HEK293 (cell line): ENCODE measurements around the gene MRPL28.
A peak's percentile ranks its signal among the peaks of the same experiment; 100 is the strongest.

ENCODE experiments used
- CTCF ChIA-PET: fragments of 350-600 bp; formaldehyde crosslinking; extraction: SDS; loops from one replicate; lab custom pipeline; 2021; ENCODE audit warnings: antibody characterized with exemption; lab: Yijun Ruan, JAX
- POLR2A ChIA-PET: fragments of 300-600 bp; formaldehyde crosslinking; extraction: SDS; loops from one replicate; lab custom pipeline; 2020; ENCODE audit warnings: antibody characterized with exemption, inconsistent platforms; lab: Yijun Ruan, JAX
- H3K27ac ChIP-seq: fragments of 200-500 bp; sonication (Bioruptor generic); 2 replicates; pipeline ENCODE4 v1.5.1; 2014; ENCODE audit warnings: low read depth, low read length, control low read depth, inconsistent platforms; ENCODE audit errors: extremely low read depth
- H3K36me3 ChIP-seq, 2 experiments: fragments of 200-500 bp in 1 of 2; sonication (Bioruptor generic) in 1 of 2; 1 replicate in 1 of 2; 2 replicates in 1 of 2; pipeline ENCODE4 v1.5.1; 2014 to 2017; ENCODE audit warnings: inconsistent platforms in 2 of 2, low read length in 2 of 2; ENCODE audit not compliant: control insufficient read depth in 2 of 2, insufficient read depth in 1 of 2
- H3K4me1 ChIP-seq: fragments of 200-500 bp; sonication (Bioruptor generic); 2 replicates; pipeline ENCODE4 v1.5.1; 2014; ENCODE audit warnings: mild to moderate bottlenecking, low read length, inconsistent platforms; ENCODE audit not compliant: control insufficient read depth, insufficient read depth
- H3K4me3 ChIP-seq: 2 replicates; pipeline ENCODE4 v1.5.1; 2011; ENCODE audit warnings: low read depth, mild to moderate bottlenecking, control low read depth, low read length, moderate library complexity
- H3K9me3 ChIP-seq: fragments of 200-500 bp; sonication (Bioruptor generic); 2 replicates; pipeline ENCODE4 v1.5.1; 2014; ENCODE audit warnings: low read depth, low read length, inconsistent platforms; ENCODE audit not compliant: control insufficient read depth, insufficient read depth
- GLIS1 ChIP-seq: fragments of 450-650 bp; formaldehyde crosslinking; IDR thresholded peaks from 2 replicates; pipeline ENCODE4 v1.5.1; 2016; ENCODE audit warnings: missing biosample characterization, missing genetic modification characterization
- IKZF3 ChIP-seq: fragments of 450-650 bp; IDR thresholded peaks from 2 replicates; pipeline ENCODE4 v1.5.0; 2018; ENCODE audit warnings: missing biosample characterization, mild to moderate bottlenecking, missing genetic modification characterization, moderate library complexity
- SCRT2 ChIP-seq: fragments of 450-650 bp; formaldehyde crosslinking; IDR thresholded peaks from 2 replicates; pipeline ENCODE4 v1.5.1; 2016; ENCODE audit warnings: missing biosample characterization, missing genetic modification characterization
- ZBTB26 ChIP-seq: fragments of 450-650 bp; formaldehyde crosslinking; optimal IDR thresholded peaks from 2 replicates; pipeline ENCODE3; 2016; ENCODE audit warnings: missing biosample characterization, mild to moderate bottlenecking, missing genetic modification characterization
- ZFHX2 ChIP-seq: fragments of 450-650 bp; formaldehyde crosslinking; conservative IDR thresholded peaks from 2 replicates; pipeline ENCODE4 v1.5.1; 2016; ENCODE audit warnings: missing biosample characterization, missing genetic modification characterization
- ZIC2 ChIP-seq: fragments of 450-650 bp; formaldehyde crosslinking; IDR thresholded peaks from 2 replicates; pipeline ENCODE4 v1.5.1; 2016; ENCODE audit warnings: missing biosample characterization, missing genetic modification characterization
- ZNF157 ChIP-seq: fragments of 450-650 bp; formaldehyde crosslinking; IDR thresholded peaks from 2 replicates; pipeline ENCODE4 v1.5.1; 2016; ENCODE audit warnings: missing biosample characterization, missing genetic modification characterization
- ZNF24 ChIP-seq: fragments of 450-650 bp; formaldehyde crosslinking; IDR thresholded peaks from 2 replicates; pipeline ENCODE4 v1.5.1; 2016; ENCODE audit warnings: missing biosample characterization, missing genetic modification characterization
- ZNF302 ChIP-seq: fragments of 450-650 bp; formaldehyde crosslinking; IDR thresholded peaks from 2 replicates; pipeline ENCODE4 v1.5.1; 2016; ENCODE audit warnings: missing biosample characterization, missing genetic modification characterization, low read depth
- ZNF311 ChIP-seq: fragments of 450-650 bp; formaldehyde crosslinking; IDR thresholded peaks from 2 replicates; pipeline ENCODE4 v1.5.1; 2017; ENCODE audit warnings: missing biosample characterization, missing genetic modification characterization, borderline replicate concordance
- ZNF335 ChIP-seq: fragments of 450-650 bp; formaldehyde crosslinking; conservative IDR thresholded peaks from 2 replicates; pipeline ENCODE4 v1.5.1; 2016; ENCODE audit warnings: missing biosample characterization, missing genetic modification characterization
- ZNF404 ChIP-seq: fragments of 450-650 bp; formaldehyde crosslinking; IDR thresholded peaks from 2 replicates; pipeline ENCODE4 v1.5.1; 2017; ENCODE audit warnings: missing biosample characterization, missing genetic modification characterization
- ZNF423 ChIP-seq: fragments of 450-650 bp; formaldehyde crosslinking; IDR thresholded peaks from 2 replicates; pipeline ENCODE4 v1.5.1; 2016; ENCODE audit warnings: missing biosample characterization, missing genetic modification characterization
- ZNF473 ChIP-seq: fragments of 450-650 bp; formaldehyde crosslinking; IDR thresholded peaks from 2 replicates; pipeline ENCODE4 v1.5.1; 2017; ENCODE audit warnings: missing biosample characterization, missing genetic modification characterization
- ZNF560 ChIP-seq: fragments of 450-650 bp; formaldehyde crosslinking; IDR thresholded peaks from 2 replicates; pipeline ENCODE4 v1.5.1; 2017; ENCODE audit warnings: missing biosample characterization, missing genetic modification characterization, borderline replicate concordance
- ZNF600 ChIP-seq: fragments of 450-650 bp; formaldehyde crosslinking; IDR thresholded peaks from 2 replicates; pipeline ENCODE4 v1.5.1; 2016; ENCODE audit warnings: missing biosample characterization, missing genetic modification characterization
- TF ChIP-seq, protein P1 (sequence below): fragments of 450-650 bp; formaldehyde crosslinking; IDR thresholded peaks from 2 replicates; pipeline ENCODE4 v1.5.1; 2016; ENCODE audit warnings: missing biosample characterization, missing genetic modification characterization, borderline replicate concordance

Gene MRPL28

GRCh38 chr16:370979-371514, 709 bp upstream of the MRPL28 start:
- TF ChIP-seq GLIS1 (peak; percentile 29; the same call in 1 of the 2 replicates), ZNF404 (tag by site-specific recombination) (no peak), ZNF473 (tag by site-specific recombination) (no peak), ZNF600 (tag by site-specific recombination) (peak; percentile 46; the same call in 1 of the 2 replicates)
- Histone ChIP-seq H3K27ac (no peak overlapping the region; the same call in 1 of the 2 replicates), H3K36me3 (peaks cover 6 to 80% of the 10 kb centered on the region in 2 experiments; a peak in 2 of 3 replicates), H3K4me3 (peak overlapping the region; percentile 9; the same call in 1 of the 2 replicates), H3K9me3 (no peaks in the 10 kb centered on the region), H3K4me1 (peaks cover 3% of the 10 kb centered on the region)
- CTCF ChIA-PET = interaction anchor here (0.6 to 0.9 kb wide), 5 partner anchors 8 to 341 kb away, joined by 3 to 4 read pairs (median 3); no protein-coding TSS in a partner anchor
- POLR2A ChIA-PET = interaction anchor here (0.6 to 1.5 kb wide), 7 partner anchors 9 to 1825 kb away, joined by 3 to 10 read pairs (median 4); partner anchors contain the start of genes AXIN1, PGAP6, PIGQ and POLR3K

- ChIA-PET POLR2A (interaction anchor here (0.7 to 1.5 kb wide), 6 partner anchors 10 to 1826 kb away, joined by 3 to 10 read pairs (median 4); partner anchors contain the start of genes AXIN1, DECR2, PGAP6 and POLR3K), CTCF (interaction anchor here (0.6 to 1.2 kb wide), 4 partner anchors 8 to 342 kb away, joined by 3 to 4 read pairs (median 4); no protein-coding TSS in a partner anchor)
- H3K9me3 ChIP-seq = no peaks in the 10 kb centered on the region
- peaks cover 3% of the 10 kb centered on the region for H3K4me1 ChIP-seq
- peak overlapping the region; percentile 47 for H3K4me3 ChIP-seq
- H3K27ac ChIP-seq = peak overlapping the region; percentile 64; the same call in 1 of the 2 replicates
- H3K36me3 ChIP-seq = peaks cover 6 to 73% of the 10 kb centered on the region in 2 experiments; a peak in 2 of 3 replicates
- TF ChIP-seq ZFHX2 (tag by site-specific recombination) (peak; percentile 57; the same call in 1 of the 2 replicates), ZNF302 (no peak), GLIS1 (peak; percentile 63), ZNF423 (tag by site-specific recombination) (no peak), ZNF311 (tag by site-specific recombination) (no peak), ZNF157 (no peak), ZNF335 (tag by site-specific recombination) (peak; percentile 62), ZIC2 (peak; percentile 87), ZBTB26 (tag by site-specific recombination) (peak; percentile 28), ZNF24 (tag by site-specific recombination) (no peak), IKZF3 (0 out of 2 replicates have a peak, but pooled peaks have one; percentile 29)
- TF ChIP-seq, protein P1, sequence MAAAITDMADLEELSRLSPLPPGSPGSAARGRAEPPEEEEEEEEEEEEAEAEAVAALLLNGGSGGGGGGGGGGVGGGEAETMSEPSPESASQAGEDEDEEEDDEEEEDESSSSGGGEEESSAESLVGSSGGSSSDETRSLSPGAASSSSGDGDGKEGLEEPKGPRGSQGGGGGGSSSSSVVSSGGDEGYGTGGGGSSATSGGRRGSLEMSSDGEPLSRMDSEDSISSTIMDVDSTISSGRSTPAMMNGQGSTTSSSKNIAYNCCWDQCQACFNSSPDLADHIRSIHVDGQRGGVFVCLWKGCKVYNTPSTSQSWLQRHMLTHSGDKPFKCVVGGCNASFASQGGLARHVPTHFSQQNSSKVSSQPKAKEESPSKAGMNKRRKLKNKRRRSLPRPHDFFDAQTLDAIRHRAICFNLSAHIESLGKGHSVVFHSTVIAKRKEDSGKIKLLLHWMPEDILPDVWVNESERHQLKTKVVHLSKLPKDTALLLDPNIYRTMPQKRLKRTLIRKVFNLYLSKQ (tag by site-specific recombination) = no peak
- TF ChIP-seq, all 188 proteins: peak for 6
Measured at GRCh38 chr16:369866-370436, 387 bp downstream of the MRPL28 start.

DNA sequence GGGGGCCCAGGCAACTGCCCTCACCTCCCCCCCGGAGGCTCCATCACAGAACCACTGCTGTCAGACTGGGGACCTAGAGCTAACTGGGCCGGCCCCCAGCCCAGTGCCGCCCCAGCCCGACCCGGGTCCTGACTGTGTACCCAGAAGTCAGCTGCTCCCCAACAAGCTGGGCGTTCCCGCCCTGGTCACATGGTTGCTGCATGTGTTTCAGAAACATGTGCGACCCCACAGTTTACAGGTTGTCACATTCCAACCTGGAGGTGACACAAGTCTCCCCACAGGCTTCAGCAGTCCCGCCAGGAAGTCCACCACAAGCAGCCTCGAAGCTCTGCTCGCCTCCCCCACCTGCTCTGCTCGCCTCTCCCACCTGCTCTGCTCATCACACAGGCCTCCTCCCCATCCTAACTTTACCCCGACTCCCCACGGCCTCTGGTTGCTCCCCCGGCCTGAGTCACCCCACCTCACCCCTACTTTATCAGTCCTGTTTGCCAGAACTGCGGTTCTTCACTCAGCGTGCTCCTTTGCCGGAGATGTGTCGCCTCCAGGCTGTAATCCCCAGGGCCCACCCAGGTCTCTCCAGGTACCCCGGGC, 968 bp downstream of the MRPL28 start:
- Histone ChIP-seq H3K36me3 (peaks cover 6 to 68% of the 10 kb centered on the region in 2 experiments; a peak in 2 of 3 replicates), H3K4me3 (peak overlapping the region; percentile 47), H3K4me1 (peaks cover 3% of the 10 kb centered on the region), H3K27ac (peak overlapping the region; percentile 64; the same call in 1 of the 2 replicates), H3K9me3 (no peaks in the 10 kb centered on the region)
- ChIA-PET POLR2A (no interaction called here), CTCF (interaction anchor here (1.2 kb wide), 1 partner anchor 19 kb away, joined by 4 read pairs; no protein-coding TSS in a partner anchor)
- no peak for TF ChIP-seq ZNF560 (tag by site-specific recombination)
- TF ChIP-seq SCRT2 (tag by site-specific recombination) = 0 out of 2 replicates have a peak, but pooled peaks have one; percentile 8
